H1 (cell line): ENCODE measurements around the gene SLC1A3. TPM values are rescaled to one million over a fixed set of nuclear protein-coding genes. Genes with fewer than 3 reads are reported as not detected.

ENCODE experiments used
- EGR1 ChIP-seq: IDR thresholded peaks from 2 replicates; pipeline ENCODE4 v1.6.1; 2011; ENCODE audit warnings: low read depth, low read length, borderline replicate concordance
- EP300 ChIP-seq, 2 experiments: IDR thresholded peaks; 1 replicate in 1 of 2; 2 replicates in 1 of 2; pipeline ENCODE4 v1.6.1; 2011 to 2012; ENCODE audit warnings: low read depth in 2 of 2, low read length in 2 of 2, mild to moderate bottlenecking in 2 of 2, borderline replicate concordance in 1 of 2, inconsistent platforms in 1 of 2, moderate library complexity in 1 of 2
- FOSL1 ChIP-seq: IDR thresholded peaks from 2 replicates; pipeline ENCODE4 v1.6.1; 2011; ENCODE audit warnings: mild to moderate bottlenecking, low read depth, low read length, moderate library complexity; ENCODE audit not compliant: insufficient read depth
- HDAC2 ChIP-seq, 2 experiments: fragments of 300-600 bp in 1 of 2; sonication (generic) in 1 of 2; IDR thresholded peaks; 2 replicates each; pipeline ENCODE4 v1.6.1; 2011 to 2012; ENCODE audit warnings: low read depth in 2 of 2, low read length in 2 of 2, mild to moderate bottlenecking in 2 of 2, moderate library complexity in 2 of 2, borderline replicate concordance in 1 of 2, inconsistent platforms in 1 of 2
- KDM1A ChIP-seq: fragments of 200-600, 300-600 bp; sonication (generic); IDR thresholded peaks from 2 replicates; pipeline ENCODE4 v1.7.1; 2016; ENCODE audit warnings: mild to moderate bottlenecking, low read length, borderline replicate concordance
- KDM4A ChIP-seq: IDR thresholded peaks from one replicate; pipeline ENCODE4 v1.7.1; 2012; ENCODE audit warnings: low read depth, mild to moderate bottlenecking, moderate library complexity, low read length, inconsistent platforms; ENCODE audit not compliant: severe bottlenecking
- MAFK ChIP-seq: IDR thresholded peaks from 2 replicates; pipeline ENCODE4 v1.6.1; 2012; ENCODE audit warnings: low read depth, mild to moderate bottlenecking, improper control_type of control experiment, low read length
- NANOG ChIP-seq: IDR thresholded peaks from 2 replicates; pipeline ENCODE4 v1.6.1; 2011; ENCODE audit warnings: low read length, low read depth, mild to moderate bottlenecking, inconsistent platforms; ENCODE audit not compliant: insufficient read depth, poor library complexity, severe bottlenecking
- SAP30 ChIP-seq: fragments of 300-600 bp; sonication (generic); IDR thresholded peaks from 2 replicates; pipeline ENCODE4 v1.7.1; 2012; ENCODE audit warnings: low read length, moderate library complexity, mild to moderate bottlenecking, inconsistent platforms; ENCODE audit not compliant: insufficient read depth, insufficient replicate concordance
- SIRT6 ChIP-seq: IDR thresholded peaks from one replicate; pipeline ENCODE4 v1.7.1; 2012; ENCODE audit warnings: low read length, inconsistent platforms
- SP1 ChIP-seq: IDR thresholded peaks from 2 replicates; pipeline ENCODE4 v1.6.1; 2011; ENCODE audit warnings: low read depth, low read length
- SRF ChIP-seq: IDR thresholded peaks from 2 replicates; pipeline ENCODE4 v1.6.1; 2011; ENCODE audit warnings: mild to moderate bottlenecking, low read depth, low read length, moderate library complexity
- polyA plus RNA-seq, 7 experiments: library from polyadenylated mRNA; depleted of rRNA in 3 of 7; stranded (reverse) in 5 of 7; unstranded in 2 of 7; fragments of >200 nt in 5 of 7; fragments of 200-250 nt in 2 of 7; gene quantifications; 1 replicate in 5 of 7; 2 replicates in 1 of 7; 4 replicates in 1 of 7; pipeline versions ENCODE4 v1.2.1 to v1.2.3, GENCODE V29; 2011 to 2013; ENCODE audit warnings: missing spikeins in 2 of 7, mixed read lengths in 2 of 7
- total RNA-seq: library from RNA; stranded (reverse); fragmentation: NEBNext Ultra II Directional; extraction: Animal tissue kit (Norgen Biotek cat#: 25700); gene quantifications from 2 replicates; pipeline ENCODE4 v1.2.1, GENCODE V29; 2021

SLC1A3 gene
- total and polyA plus RNA-seq, 2 of the 8 experiments (the other 6 are each of a cell fraction or from before 2014, with no cell fraction given): 26.7 to 35.3 TPM

DNA sequence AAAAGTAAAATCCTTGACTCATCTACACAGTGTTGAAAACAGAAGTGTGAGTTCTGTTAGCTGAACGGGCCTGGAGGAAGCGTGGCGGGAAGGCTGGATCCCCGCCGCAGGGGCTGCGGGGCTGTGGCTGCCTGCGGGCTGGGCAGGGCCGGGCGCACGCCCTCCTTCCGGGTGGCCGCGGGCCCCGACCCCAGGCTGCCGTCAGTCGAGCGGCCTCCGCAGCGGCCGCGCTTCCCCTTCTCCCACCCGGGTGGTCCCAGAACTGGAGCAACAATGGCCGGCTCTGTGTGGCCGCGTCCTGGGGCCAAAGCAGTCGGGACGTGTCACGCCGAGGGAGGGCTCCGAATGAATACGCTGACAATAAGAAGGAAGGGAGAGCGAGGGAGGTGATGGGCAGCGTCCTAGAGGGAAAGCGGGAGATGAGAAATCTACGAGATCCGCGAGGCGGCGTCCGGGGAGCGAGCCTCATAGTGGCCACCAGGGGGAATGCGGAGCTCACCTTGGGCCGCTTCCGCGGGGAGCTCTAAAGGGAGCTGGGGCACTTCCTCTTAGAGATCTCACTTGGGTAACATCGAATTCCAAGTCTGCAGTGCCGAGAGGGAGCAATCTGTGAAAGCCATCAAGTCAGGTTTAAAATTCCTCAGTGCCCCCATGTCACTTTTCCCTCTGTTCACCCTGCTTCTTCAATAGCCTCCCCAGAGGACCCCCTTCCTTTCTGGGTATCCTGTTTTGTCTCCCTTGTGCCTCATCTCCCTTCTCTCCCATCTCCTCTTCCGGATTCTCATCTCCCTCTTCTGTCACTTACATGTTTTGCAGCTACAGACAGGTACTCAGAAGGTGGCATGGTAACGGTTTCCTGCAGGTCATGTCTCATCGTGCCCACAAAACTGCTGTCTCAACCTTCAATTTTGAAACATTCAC lies 83.9 kb downstream of the SLC1A3 start (continued):
- TF ChIP-seq EP300 (IDR thresholded peaks at IDR 0.05; ENCODE audit: borderline replicate concordance in 1 of 2, low read depth in 2 of 2, low read length in 2 of 2) (no peak), SIRT6 (no peak), SRF (0 out of 2 replicates have a peak, but pooled peaks have one; percentile 1), NANOG (no peak), MAFK (no peak), SP1 (0 out of 2 replicates have a peak, but pooled peaks have one; percentile 14), HDAC2 (IDR thresholded peaks at IDR 0.05; ENCODE audit: borderline replicate concordance in 1 of 2, low read depth in 2 of 2, low read length in 2 of 2) (peak; percentile 9 to 81; a peak in 1 of 4 replicates), EGR1 (peak; percentile 33; the same call in 1 of the 2 replicates), FOSL1 (no peak), KDM4A (peak; percentile 85), SAP30 (no peak), KDM1A (peak; percentile 25; the same call in 1 of the 2 replicates)
